ENCODE results near the gene ST7. TPM values are rescaled to one million over a fixed set of nuclear protein-coding genes. Genes with fewer than 3 reads are reported as not detected.

ST7 gene
- total and polyA plus RNA-seq, 2 of the 8 experiments (the other 6 are each of a cell fraction or from before 2014, with no cell fraction given) = 16.3 to 18.0 TPM

GRCh38 chr7:117173035-117173770, 219.9 kb downstream of the ST7 start:
- Histone ChIP-seq H3K4ac (replicated peaks; ENCODE audit: insufficient read length, low read depth, low read length) (no peak overlapping the region), H3K23ac (ENCODE audit: insufficient read length) (no peak overlapping the region), H4K91ac (replicated peaks; ENCODE audit: insufficient read length, low read length) (no peak overlapping the region), H2BK20ac (ENCODE audit: low read length) (no peak overlapping the region), H3K9me3 (ENCODE audit: insufficient read depth in 2 of 2, low read depth in 1 of 2, low read length in 1 of 2) (no peaks in the 10 kb centered on the region), H2AFZ (ENCODE audit: low read length) (no peak overlapping the region), H3K23me2 (ENCODE audit: low read depth, low read length) (no peaks in the 10 kb centered on the region), H3K4me2 (ENCODE audit: insufficient read depth in 1 of 2, low read depth in 2 of 2, low read length in 2 of 2) (no peak overlapping the region), H3K36me3 (ENCODE audit: control insufficient read depth in 2 of 4, insufficient read depth in 4 of 4, low read length in 3 of 4) (peaks cover 0 to 2% (median 0%) of the 10 kb centered on the region in 4 experiments; a peak in 1 of 8 replicates), H3K27me3 (replicated peaks in 1 of 4; ENCODE audit: control insufficient read depth in 3 of 4, extremely low read depth in 1 of 4, insufficient read depth in 3 of 4, low read length in 3 of 4) (no peaks in the 10 kb centered on the region), H2BK12ac (ENCODE audit: low read depth, low read length) (no peak overlapping the region), H3K4me1 (replicated peaks in 1 of 4; ENCODE audit: control insufficient read depth in 3 of 4, insufficient read depth in 4 of 4, low read length in 3 of 4) (no peaks in the 10 kb centered on the region), H2BK5ac (ENCODE audit: low read depth, low read length) (no peak overlapping the region), H3K18ac (ENCODE audit: extremely low read depth, low read length) (no peak overlapping the region), H3K14ac (ENCODE audit: insufficient read length) (no peak overlapping the region), H3K79me1 (ENCODE audit: low read depth, low read length) (no peaks in the 10 kb centered on the region), H2BK15ac (ENCODE audit: low read length) (no peak overlapping the region), H4K5ac (ENCODE audit: insufficient read length, low read depth, low read length) (no peak overlapping the region), H4K20me1 (replicated peaks in 1 of 2; ENCODE audit: control insufficient read depth in 1 of 2, insufficient read depth in 2 of 2, low read length in 2 of 2) (no peaks in the 10 kb centered on the region), H3K79me2 (ENCODE audit: control insufficient read depth in 1 of 2, insufficient read depth in 2 of 2, low read length in 2 of 2) (no peaks in the 10 kb centered on the region), H3K9ac (replicated peaks in 1 of 4; ENCODE audit: extremely low read depth in 1 of 4, low read depth in 3 of 4, low read length in 3 of 4) (no peak overlapping the region), H2AK5ac (ENCODE audit: low read depth, low read length) (no peak overlapping the region), H3K4me3 (ENCODE audit: extremely low read depth in 1 of 4, insufficient read depth in 2 of 4, low read depth in 3 of 4, low read length in 4 of 4) (no peak overlapping the region), H3K56ac (replicated peaks; ENCODE audit: insufficient read length, low read depth, low read length) (no peak overlapping the region), H2BK120ac (replicated peaks; ENCODE audit: low read depth, low read length) (no peak overlapping the region), H3K27ac (ENCODE audit: low read depth, low read length) (no peak overlapping the region), H4K8ac (ENCODE audit: extremely low read depth, insufficient read depth, low read length) (no peak overlapping the region)
- 85% methylated on average over 6 of the region's 6 CpGs; no CpG with 5 or more reads in 1 of the 2 experiments for WGBS, 2 experiments (ENCODE audit: extremely low coverage in 1 of 2, insufficient coverage in 1 of 2, insufficient read length in 1 of 2, insufficient replicate concordance in 2 of 2, low coverage in 1 of 2, low lambda C conversion rate in 2 of 2, missing lambda C conversion rate in 1 of 2)
- POLR2A ChIA-PET (ENCODE audit: partially characterized antibody) = no interaction called here
- CTCF ChIA-PET (ENCODE audit: partially characterized antibody) = interaction anchor here (0.7 to 1.3 kb wide), 2 partner anchors 8 to 381 kb away, joined by 3 to 4 read pairs; no protein-coding TSS in a partner anchor
- DNase-seq (ENCODE audit: low read depth in 1 of 2, low spot score in 2 of 2) (no peak), FAIRE-seq (no peak)
- TF ChIP-seq CHD2 (IDR thresholded peaks at IDR 0.05; ENCODE audit: low read length) = no peak
- no peak for TF ChIP-seq SP2 (IDR thresholded peaks at IDR 0.05; ENCODE audit: low read length)
- TF ChIP-seq TAF7 (optimal IDR thresholded peaks at IDR 0.05; ENCODE audit: borderline replicate concordance, low read depth, low read length) = no peak
- no peak for TF ChIP-seq NRF1 (IDR thresholded peaks at IDR 0.05; ENCODE audit: low read depth, low read length)
- no peak for TF ChIP-seq SIN3A (conservative IDR thresholded peaks at IDR 0.05 in 1 of 2, IDR thresholded peaks at IDR 0.05 in 1 of 2; ENCODE audit: low read depth in 1 of 2, low read length in 2 of 2)
- TF ChIP-seq SAP30 (IDR thresholded peaks at IDR 0.05; ENCODE audit: insufficient read depth, insufficient replicate concordance, low read length) = no peak
- no peak for TF ChIP-seq TAF1 (IDR thresholded peaks at IDR 0.05; ENCODE audit: low read depth, low read length)
- TF ChIP-seq KDM5A (IDR thresholded peaks at IDR 0.05; ENCODE audit: low read length) = no peak
- TF ChIP-seq TBP (IDR thresholded peaks at IDR 0.05; ENCODE audit: low read depth, low read length) = no peak

All from H1 (cell line).